ENCODE measurements around the gene CIAO2B. TPM values are rescaled to one million over a fixed set of nuclear protein-coding genes. Genes with fewer than 3 reads are reported as not detected.

The CIAO2B gene
- total RNA-seq, 2 donors from 2014 or later: 80.2 to 159 TPM

GRCh38 chr16:66908762-66909559, 25.2 kb downstream of the CIAO2B start:
- WGBS: 90% methylated on average over 14 of the region's 14 CpGs
- no peak overlapping the region for H3K27ac ChIP-seq
- TF ChIP-seq CTCF (IDR thresholded peaks at IDR 0.05) (no peak), POLR2A (IDR thresholded peaks at IDR 0.05) (no peak), POLR2AphosphoS5 (IDR thresholded peaks at IDR 0.05) (no peak)
- H3K4me3 ChIP-seq: no peak overlapping the region
- no peaks in the 10 kb centered on the region for H3K4me1 ChIP-seq (replicated peaks)
- no peaks in the 10 kb centered on the region for H3K9me3 ChIP-seq
- no peaks in the 10 kb centered on the region for H3K36me3 ChIP-seq
- H3K27me3 ChIP-seq (replicated peaks; ENCODE audit: insufficient read depth): no peaks in the 10 kb centered on the region
- intact Hi-C loops (cut with DNase I): no loop called here
- DNase-seq (ENCODE audit: low spot score): no peak

GRCh38 chr16:66908116-66908515, 26.1 kb downstream of the CIAO2B start:
- Histone ChIP-seq H3K4me3 (no peak overlapping the region), H3K36me3 (no peaks in the 10 kb centered on the region), H3K27me3 (replicated peaks; ENCODE audit: insufficient read depth) (no peaks in the 10 kb centered on the region), H3K27ac (no peak overlapping the region), H3K4me1 (replicated peaks) (no peaks in the 10 kb centered on the region), H3K9me3 (no peaks in the 10 kb centered on the region)
- DNase-seq (ENCODE audit: low spot score): no peak
- TF ChIP-seq POLR2A (IDR thresholded peaks at IDR 0.05): no peak
- TF ChIP-seq POLR2AphosphoS5 (IDR thresholded peaks at IDR 0.05): no peak
- no peak for TF ChIP-seq CTCF (IDR thresholded peaks at IDR 0.05)
- 85% methylated on average over 3 of the region's 3 CpGs for WGBS
- intact Hi-C loops (cut with DNase I): no loop called here

- Histone ChIP-seq H3K27me3 (replicated peaks; ENCODE audit: insufficient read depth) (no peaks in the 10 kb centered on the region), H3K4me1 (replicated peaks) (no peaks in the 10 kb centered on the region), H3K4me3 (no peak overlapping the region), H3K27ac (no peak overlapping the region), H3K9me3 (no peaks in the 10 kb centered on the region), H3K36me3 (no peaks in the 10 kb centered on the region)
- TF ChIP-seq POLR2A (IDR thresholded peaks at IDR 0.05) (no peak), POLR2AphosphoS5 (IDR thresholded peaks at IDR 0.05) (no peak)
- intact Hi-C loops (cut with DNase I): no loop called here
- DNase-seq (ENCODE audit: low spot score): no peak
- WGBS: 80% methylated on average over 6 of the region's 7 CpGs
Observed at GRCh38 chr16:66906916-66907836, 27.0 kb downstream of the CIAO2B start.

GRCh38 chr16:66905633-66906539, 28.3 kb downstream of the CIAO2B start:
- Histone ChIP-seq H3K9me3 (no peaks in the 10 kb centered on the region), H3K27ac (no peak overlapping the region), H3K4me1 (replicated peaks) (no peaks in the 10 kb centered on the region), H3K36me3 (no peaks in the 10 kb centered on the region), H3K27me3 (replicated peaks; ENCODE audit: insufficient read depth) (no peaks in the 10 kb centered on the region), H3K4me3 (no peak overlapping the region)
- 77% methylated on average over 11 of the region's 11 CpGs for WGBS
- intact Hi-C loops (cut with DNase I): loop anchor here (2.0 kb wide), 1 partner anchor 17 kb away; no protein-coding TSS in a partner anchor
- no peak for DNase-seq (ENCODE audit: low spot score)
- TF ChIP-seq POLR2AphosphoS5 (IDR thresholded peaks at IDR 0.05) (no peak), POLR2A (IDR thresholded peaks at IDR 0.05) (no peak), CTCF (IDR thresholded peaks at IDR 0.05) (no peak)
